HTR-8/SVneo (cell line): ENCODE results near the gene CNTNAP2.

Source experiments
- DNase-seq: peaks from one replicate; pipeline ENCODE4 v3.0.0; 2011; ENCODE audit warnings: low spot score, mixed read lengths; ENCODE audit not compliant: insufficient read length
- FAIRE-seq: peaks from 2 replicates; lab custom pipeline; 2011; peaks lifted over from hg19 to GRCh38; lab: Jason Lieb, UNC

Gene CNTNAP2

DNA sequence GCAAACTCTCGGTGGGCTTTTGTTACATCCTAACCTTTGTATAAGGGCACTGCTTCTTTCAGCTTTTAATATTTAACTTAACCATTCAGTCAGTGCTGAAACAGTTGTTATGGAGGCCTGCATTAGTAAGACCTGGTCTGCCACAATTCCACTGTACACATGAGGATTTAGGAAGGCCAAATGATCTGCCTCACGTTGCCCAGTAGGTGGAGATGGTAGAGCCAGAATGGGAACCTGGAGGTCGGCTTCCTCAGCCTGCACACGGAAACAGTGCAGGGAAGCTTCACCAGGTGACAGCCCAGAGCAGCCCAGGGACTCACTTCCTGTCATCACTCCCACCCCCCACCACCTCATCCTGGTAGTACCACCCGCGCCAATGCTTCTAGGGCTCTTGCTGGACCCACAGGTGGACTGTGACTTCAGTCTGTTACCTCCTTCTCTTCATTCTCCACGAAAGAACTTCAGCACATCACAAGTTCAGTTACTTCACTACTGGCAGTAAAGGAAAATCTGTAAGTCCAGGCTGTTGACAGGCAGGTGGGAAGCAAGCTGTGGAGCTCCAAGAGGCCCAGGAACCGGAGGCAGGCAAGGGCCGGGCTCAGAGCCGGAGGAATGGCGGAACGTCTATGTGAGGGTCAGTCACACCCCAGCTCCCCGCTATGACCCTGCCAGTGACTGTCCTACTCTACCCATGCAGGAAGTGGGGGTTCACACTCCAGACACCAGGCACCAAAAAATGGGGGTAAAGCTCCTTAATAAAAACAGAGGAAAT, 1993.7 kb downstream of the CNTNAP2 start:
- no peak for FAIRE-seq
- no peak for DNase-seq

DNA sequence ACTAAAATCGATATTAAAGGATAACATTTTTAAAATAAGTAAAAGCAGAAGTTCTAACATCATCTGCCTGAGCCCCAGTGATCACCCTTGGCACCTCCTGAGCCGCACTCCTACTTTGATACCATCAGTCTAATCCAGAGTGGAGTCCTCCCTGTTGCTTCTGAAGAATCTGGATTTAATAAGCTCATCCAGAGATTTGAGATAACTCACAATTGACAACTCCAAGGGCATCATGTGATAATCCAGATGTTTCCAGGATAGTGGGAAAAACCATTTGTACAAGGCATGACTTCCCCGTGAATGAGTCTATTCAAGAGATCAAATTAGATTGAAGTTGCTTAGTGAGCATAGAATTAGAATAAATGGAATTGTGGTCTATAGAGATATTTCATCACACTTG, 1998.2 kb downstream of the CNTNAP2 start:
- FAIRE-seq = no peak
- no peak for DNase-seq

DNA sequence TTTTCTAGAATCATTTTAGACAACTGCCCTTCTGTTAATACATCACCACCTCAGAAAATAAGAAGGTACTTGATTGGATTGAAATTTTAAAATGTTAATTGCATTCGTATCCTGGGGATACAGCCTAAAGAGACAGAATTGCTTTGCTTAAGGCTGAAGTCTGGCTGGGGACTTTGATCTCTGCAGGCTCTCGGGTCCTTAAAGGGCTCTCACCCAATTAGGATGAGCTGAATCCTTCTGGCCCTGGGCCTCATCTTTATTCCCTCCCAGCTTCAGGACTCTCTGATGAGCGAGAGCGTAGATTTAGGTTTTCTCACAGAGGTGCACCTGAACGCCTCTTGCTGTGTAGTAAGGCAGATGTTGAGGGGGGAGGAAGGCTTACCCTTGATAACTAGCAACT, 1998.7 kb downstream of the CNTNAP2 start:
- no peak for FAIRE-seq

DNA sequence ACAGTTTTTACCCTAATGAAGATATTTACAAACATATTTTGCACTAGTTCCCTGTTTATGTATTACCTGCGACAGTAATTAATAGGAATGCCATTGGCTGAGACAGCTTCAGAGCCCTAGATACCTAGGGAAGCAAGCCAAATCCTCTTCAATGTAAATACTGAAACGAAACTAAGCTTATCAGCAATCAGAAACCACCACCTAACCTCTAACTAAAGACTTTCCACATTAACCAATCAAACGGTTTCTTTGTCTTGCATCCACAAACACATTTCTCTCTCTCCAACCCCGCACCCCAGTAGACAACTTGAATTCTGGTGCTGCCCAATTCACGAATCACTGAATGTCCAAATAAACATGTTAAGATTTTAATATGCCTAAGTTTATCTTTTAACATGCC, 1999.6 kb downstream of the CNTNAP2 start:
- DNase-seq = no peak
- FAIRE-seq = no peak

More for the DNA sequence above, 1998.7 kb downstream of the CNTNAP2 start:
- no peak for DNase-seq

DNA sequence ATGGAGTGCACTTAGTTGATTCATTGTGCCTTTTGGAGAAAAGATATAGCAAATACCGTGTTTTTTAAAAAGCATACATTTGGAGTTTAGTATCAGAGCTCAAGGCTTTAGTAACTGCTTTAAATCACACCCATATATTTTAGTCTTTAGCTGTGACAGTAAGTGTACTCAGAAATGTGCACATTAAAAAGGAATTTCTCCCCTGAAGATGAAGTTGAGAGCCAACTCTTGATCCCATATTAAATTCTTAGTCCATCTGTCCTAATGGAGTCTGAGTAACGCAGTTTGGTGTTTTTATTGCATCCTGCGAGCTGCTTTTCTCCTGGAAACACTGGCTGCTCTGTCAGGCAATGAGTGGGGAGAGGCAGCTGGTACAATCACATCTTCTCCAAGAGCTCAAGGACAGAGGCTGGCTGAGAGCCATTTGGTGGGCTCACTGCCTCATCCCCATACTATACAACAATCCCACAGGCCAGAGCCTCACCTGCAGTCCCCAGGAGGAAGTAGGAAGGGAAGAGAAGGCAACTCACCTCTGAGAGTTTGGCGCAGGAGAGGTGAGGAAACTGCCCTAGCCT, 2000.3 kb downstream of the CNTNAP2 start:
- DNase-seq (no peak), FAIRE-seq (no peak)

DNA sequence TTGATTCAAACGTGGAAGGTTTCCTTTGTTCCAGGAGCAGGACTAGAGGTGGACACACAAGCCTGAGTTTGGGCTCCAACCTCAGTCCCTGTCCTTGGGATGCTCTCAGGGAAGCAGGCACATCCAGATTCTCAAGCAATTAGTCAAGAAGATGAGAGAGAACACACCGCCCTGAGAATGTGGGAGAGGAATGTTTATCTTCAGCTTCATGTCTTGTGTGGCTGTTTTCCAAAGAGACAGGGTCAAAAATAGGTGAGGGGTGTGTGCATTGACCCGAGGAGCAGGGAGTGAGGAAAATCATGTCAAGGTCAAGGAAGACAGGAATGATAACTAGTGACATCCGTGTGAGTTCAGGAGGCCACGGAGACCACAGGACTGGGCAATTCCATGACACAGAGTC, 2001.8 kb downstream of the CNTNAP2 start:
- no peak for DNase-seq
- FAIRE-seq = no peak

DNA sequence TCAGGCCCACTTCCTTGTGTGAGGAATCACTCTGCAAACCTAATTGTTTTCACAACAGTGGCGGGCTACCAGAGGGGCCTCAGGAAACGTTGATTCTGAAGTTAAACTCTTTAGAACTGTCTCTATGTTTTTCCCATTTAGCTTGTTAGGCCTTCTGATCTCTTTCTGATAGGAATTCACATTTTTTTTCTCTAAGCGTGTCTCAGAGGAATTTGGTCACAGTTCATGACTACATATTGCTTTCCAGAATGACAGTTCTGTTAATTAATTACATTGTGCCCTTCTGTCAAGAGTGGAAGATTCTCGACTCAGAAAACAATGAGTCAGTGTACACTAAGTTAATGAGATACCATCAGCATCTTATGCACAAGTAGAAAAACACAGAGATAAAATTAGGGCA, 2004.8 kb downstream of the CNTNAP2 start:
- FAIRE-seq (no peak), DNase-seq (no peak)

DNA sequence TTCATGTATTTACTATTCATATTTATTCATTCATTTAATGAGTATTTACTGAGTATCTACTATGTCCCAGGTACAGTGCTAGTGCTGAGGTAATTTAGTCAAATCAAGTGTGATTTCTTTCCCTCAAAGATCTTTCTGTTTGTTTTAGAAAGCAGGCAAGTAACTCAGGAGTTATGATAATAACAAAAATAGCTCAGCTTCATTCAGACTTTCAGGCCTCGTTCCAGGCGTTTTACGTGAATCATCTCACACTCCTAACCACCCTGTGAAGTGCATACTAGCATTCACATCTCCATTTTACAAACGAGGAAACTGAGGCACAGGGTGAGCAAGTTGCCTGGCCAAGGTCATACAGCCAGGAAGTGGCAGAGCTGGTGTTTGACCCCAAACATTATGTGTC, 2005.2 kb downstream of the CNTNAP2 start:
- no peak for DNase-seq
- no peak for FAIRE-seq

DNA sequence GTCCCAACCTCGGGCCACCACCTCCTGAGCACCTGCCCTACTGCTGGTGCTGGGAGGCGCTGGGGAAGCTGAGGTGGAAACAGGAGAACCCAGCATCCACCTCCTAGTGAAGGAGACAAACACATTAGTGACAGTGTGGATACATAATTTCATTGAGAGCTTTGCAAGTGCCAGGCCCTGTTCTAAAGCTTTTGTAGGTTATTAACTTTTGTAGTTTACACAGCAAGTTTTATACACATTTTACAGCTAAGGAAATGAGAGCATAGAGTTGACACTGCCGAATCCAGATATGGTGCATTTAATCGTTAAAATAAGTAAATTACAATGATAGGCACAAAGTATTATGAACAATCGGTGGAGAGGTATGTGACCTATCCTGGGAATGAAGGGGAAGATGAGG, 2007.9 kb downstream of the CNTNAP2 start:
- DNase-seq (no peak), FAIRE-seq (no peak)

DNA sequence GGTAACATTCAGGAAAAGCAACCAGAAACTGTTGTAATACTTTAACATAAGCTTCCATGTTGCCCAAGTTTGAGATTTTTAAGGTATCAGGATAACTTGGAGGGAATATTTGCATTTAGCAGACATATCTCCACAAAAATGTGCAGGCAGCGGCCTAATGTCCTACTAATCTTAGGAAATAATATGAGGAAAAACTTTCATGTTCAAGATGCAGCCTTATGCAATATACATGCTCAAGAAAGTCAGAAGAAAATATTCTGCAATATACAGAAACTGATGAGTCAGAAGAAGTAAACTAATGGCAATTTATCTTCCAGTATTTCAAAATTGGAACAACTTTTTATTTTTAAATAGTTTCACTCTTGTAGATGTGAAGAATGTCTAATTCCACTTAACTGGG, 2010.8 kb downstream of the CNTNAP2 start:
- FAIRE-seq (no peak), DNase-seq (no peak)

DNA sequence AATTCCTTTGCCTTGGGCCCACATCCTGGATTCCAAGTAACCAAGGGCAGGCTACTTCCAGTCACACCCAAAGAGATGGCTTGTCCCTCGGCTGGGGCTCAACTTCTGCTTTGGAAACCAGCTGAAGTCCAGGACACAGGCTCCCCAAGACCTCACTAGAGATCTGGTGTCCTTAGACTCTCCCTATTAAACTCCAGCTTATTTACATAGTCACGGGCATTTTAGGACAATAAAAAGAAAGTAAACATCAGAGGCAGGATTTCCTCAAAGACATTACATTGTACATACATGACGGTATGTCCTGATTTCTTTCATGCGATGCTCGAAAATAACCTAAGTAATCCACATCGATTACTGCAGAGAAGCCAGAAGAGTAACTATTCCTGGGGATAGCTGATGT, 2012.4 kb downstream of the CNTNAP2 start:
- FAIRE-seq = no peak
- no peak for DNase-seq

DNA sequence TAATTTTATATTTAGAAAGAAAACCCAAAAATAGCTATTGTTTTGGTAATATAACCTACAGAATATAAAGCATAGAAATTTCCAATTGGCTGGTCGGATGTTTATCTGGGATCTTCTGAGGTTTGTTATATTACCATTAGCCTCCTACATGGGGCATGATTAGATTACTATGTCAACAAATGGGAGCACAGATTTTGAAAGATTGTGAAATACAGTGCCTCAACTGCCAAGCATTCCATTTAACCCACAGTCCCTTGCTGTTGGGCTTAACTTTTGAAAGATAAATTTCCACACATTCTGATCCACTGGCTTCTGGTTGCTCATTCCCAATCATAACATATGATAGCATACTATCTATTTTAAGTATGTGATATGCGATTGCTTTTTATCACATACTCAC, 2018.5 kb downstream of the CNTNAP2 start:
- no peak for DNase-seq
- FAIRE-seq = no peak

DNA sequence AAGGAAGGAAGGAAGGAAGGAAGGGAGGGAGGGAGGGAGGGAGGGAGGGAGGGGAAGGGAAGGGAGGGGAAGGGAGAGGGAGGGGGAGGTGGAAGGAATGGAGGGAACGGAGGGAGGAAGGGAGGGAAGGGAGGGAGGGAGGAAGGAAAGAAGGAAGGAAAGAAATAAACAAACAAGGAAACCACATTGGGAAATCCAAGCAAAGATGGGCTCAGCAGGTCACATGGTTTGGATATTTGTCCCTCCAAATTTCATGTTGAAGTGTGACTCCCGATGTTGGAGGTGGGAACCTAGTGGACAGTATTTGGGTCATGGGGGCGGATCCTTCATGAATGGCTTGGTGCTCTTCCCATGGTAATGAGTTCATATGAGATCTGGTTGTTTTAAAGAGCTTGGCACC, 2019.4 kb downstream of the CNTNAP2 start:
- no peak for FAIRE-seq
- no peak for DNase-seq

DNA sequence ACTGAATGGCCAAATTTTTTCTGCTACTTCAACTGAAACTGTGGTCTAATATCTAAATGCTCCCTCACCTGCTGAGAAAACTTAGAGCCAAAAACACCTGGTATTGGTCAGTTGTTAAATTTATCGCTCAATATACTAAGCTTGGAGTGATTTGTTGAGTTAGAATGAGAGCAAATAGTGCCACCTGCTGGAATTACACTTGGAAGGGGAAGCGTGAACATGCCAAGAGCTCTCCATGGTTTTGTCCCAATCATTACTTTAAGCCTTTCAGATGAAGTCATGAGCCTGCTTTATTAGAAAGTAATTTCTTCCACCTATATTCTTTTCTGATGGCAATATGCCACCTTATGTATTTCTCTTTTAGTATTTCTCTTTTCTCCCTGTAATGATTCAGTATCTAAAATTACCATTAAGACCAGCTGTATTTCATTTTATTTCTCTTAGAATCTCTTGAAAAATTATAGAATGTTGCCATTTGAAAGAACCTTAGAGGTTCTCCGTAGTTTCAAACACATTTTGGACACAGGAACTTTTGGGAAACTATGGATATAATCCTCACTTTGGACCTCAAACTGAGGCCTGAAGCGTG, 2026.2 kb downstream of the CNTNAP2 start:
- DNase-seq (no peak), FAIRE-seq (no peak)

DNA sequence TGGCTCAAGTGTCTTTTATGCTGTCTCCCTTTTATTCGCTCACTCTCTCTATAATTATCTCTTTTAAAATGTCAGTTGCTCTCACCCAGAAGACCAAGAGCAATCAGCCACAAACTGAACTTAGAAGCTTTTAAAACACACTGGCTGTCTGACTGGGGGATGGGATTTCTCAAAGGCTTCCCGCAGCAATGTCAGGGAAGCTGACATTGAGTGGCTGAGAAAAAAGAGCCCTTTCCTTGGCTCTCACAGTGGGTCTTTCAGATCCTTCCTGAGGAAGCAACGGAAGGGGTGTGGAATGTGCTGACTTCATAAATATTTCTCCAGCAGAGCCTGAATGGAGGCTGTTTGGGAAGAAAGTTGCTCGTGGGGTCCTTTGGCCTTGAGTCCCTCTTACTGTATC, 2028.2 kb downstream of the CNTNAP2 start:
- no peak for FAIRE-seq
- DNase-seq = no peak

DNA sequence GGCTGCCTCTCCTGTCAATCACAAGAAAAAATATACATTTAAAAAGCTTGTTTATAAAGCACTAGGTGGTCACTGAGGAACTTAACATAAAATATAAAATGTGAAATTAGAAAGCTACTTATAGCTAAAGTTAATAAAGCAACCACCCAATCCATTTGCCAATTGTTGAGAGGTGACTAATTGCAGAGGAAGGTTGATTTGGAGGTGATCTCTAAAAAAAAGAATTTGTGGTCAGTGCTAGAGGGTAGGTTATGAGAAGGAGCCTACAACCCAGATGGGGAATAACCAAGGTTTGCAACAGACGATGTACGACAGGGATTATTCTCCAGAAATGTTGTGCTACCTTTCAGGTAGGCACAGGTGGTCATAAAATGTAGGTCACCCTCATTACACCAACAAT, 2029.7 kb downstream of the CNTNAP2 start:
- DNase-seq (no peak), FAIRE-seq (no peak)

DNA sequence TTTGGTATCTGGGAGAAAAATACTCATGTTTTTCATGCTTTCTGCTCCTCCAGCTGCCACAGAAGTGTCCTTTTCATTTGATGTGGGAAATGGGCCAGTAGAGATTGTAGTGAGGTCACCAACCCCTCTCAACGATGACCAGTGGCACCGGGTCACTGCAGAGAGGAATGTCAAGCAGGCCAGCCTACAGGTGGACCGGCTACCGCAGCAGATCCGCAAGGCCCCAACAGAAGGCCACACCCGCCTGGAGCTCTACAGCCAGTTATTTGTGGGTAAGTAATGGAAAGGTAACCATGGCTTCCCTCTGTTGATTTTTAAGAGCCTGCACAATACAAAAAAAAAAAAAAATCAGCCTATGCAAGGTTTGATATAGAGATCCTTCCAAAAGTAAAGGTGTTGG, 2030.8 kb downstream of the CNTNAP2 start:
- DNase-seq (no peak), FAIRE-seq (no peak)

DNA sequence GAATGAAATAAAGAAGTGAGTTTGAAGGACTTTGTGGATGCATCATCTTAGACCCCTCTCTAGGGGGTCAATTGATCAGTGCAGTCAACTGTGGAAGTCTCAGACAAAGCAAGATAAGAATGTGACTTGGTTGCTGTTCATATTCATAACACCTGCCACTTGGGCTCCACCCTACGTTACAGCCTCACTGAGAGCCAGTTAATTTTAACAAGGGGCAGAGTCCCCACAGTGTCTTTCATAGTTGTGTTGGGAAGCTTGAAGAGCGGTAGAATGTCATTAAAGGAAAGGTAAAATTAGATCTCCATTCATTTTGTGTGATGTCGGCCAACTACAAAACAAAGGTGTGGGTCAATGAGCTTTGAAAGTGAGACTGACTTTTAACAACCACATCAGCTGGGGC, 2031.9 kb downstream of the CNTNAP2 start:
- no peak for FAIRE-seq
- no peak for DNase-seq

DNA sequence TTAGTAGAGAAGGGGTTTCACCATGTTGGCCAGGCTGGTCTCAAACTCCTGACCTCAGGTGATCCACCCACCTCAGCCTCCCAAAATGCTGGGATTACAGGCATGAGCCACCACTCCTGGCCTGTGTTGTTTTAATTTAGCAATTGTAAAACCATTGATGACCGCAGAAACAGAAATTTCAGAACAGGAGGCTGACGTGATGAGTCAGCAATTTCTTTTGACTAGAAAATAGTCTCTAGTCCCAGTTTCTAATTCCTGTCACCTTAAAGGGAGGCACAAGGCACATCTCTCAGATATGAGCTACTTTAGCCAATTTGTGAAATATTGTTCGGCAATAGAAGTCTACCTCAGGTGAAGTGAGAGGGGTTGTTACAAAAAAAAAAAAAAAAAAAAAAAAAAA, 2033.1 kb downstream of the CNTNAP2 start:
- no peak for DNase-seq
- FAIRE-seq = no peak

DNA sequence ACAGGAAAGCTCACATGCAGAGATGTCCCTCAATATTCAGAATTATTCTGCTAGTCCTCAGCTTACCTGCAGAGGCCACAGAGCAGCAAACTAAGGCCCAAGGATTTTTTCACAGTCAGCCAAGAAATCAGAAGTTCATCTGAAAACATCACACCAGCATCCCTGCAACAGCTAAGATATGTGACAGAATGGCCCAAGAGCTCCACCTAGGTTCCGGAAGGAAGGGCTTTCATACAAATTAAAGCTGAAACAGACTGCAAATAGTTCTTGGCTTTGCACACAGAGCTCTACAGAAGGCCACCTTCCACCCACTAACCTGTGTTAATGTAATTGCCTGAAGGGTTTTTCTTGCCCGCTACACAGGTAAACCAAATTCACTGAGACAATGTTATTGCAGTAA, 2035.2 kb downstream of the CNTNAP2 start:
- no peak for DNase-seq
- FAIRE-seq = no peak

DNA sequence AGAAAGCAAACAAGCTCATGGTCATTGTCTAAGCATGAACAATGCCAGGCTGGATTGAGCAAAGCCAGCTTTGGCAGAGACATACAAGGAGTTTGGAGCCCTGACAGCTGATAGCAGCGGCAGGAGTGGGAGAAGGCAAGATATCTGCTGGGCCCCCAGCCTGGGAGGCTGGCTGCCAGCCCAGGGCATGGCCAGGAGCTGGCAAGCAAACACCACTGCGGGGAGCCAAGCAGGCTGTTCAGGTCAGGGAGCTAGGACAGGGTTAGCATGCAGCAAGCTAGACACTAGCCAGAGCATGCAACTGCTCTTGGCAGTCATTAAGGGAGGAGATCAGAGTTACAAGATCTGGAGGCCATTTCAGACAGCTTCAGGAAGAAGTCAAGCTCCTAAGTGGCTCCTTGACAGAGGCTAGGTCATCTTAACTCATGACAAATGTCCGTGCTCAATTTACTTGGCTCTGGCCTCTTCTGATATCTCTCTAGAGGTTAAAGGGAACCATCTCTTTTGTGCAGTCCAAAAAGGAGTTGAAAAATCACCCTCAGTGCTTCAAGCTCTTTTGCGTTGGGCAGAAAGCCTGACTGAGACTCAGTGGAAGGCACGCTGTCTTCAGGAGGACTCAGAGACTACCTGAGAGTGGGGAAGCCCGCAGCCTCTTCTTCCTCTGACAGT, 2037.1 kb downstream of the CNTNAP2 start:
- no peak for DNase-seq
- no peak for FAIRE-seq
